Right lobe of liver (tissue), 6 donors: ENCODE results near the gene VARS2. TPM values are rescaled to one million over a fixed set of nuclear protein-coding genes. Genes with fewer than 3 reads are reported as not detected.
"Not testable (repeated sequence)": the region's sequence is repeated elsewhere in the genome, so short reads cannot be mapped to it uniquely, and the experiment has no call there.

Experiments
- ATAC-seq, 4 donors: fragments of 200-7000 bp; cut with Tn5 transposase; one replicate each; pipeline ENCODE4 v1.9.1; 2020; ENCODE audit warnings: mild to moderate bottlenecking in 4 of 4, moderate library complexity in 4 of 4
- DNase-seq, 3 donors: peaks; one replicate each; pipeline ENCODE4 v3.0.0-alpha.2; 2020
- H3K27ac ChIP-seq, 3 donors: fragments of 200-600 bp; one replicate each; pipeline ENCODE4 v1.8.0; 2022
- H3K27me3 ChIP-seq, 2 donors: fragments of 200-600 bp; one replicate each; pipeline ENCODE4 v1.8.0; 2022
- H3K36me3 ChIP-seq, 4 donors: fragments of 200-600 bp; sonication (generic) in 1 of 4; one replicate each; pipeline versions ENCODE4 v1.5.1 to v1.8.0; 2017 to 2022; ENCODE audit warnings: control low read depth in 1 of 4
- H3K4me1 ChIP-seq, 4 donors: fragments of 200-600 bp; sonication (generic) in 1 of 4; one replicate each; pipeline versions ENCODE4 v1.5.1 to v1.8.0; 2017 to 2022; ENCODE audit warnings: control low read depth in 1 of 4
- H3K4me3 ChIP-seq, 3 donors: fragments of 200-600 bp; one replicate each; pipeline ENCODE4 v1.8.0; 2022
- H3K9me3 ChIP-seq, 4 donors: fragments of 200-600 bp; sonication (generic) in 1 of 4; one replicate each; pipeline versions ENCODE4 v1.5.1 to v1.8.0; 2017 to 2022; ENCODE audit warnings: control low read depth in 1 of 4
- CTCF ChIP-seq, 4 donors: fragments of 200-600 bp in 3 of 4; fragments of 450-650 bp in 1 of 4; IDR thresholded peaks; one replicate each; pipeline versions ENCODE4 v1.5.1 to v1.8.0; 2016 to 2022; ENCODE audit warnings: antibody characterized with exemption in 4 of 4, mild to moderate bottlenecking in 2 of 4
- POLR2A ChIP-seq: fragments of 450-650 bp; IDR thresholded peaks from one replicate; pipeline ENCODE4 v1.6.1; 2017; ENCODE audit warnings: antibody characterized with exemption, mild to moderate bottlenecking
- WGBS: methylation state at CpG from one replicate; pipeline ENCODE4 v1.1.6; 2018; ENCODE audit warnings: low coverage, low lambda C conversion rate; ENCODE audit not compliant: insufficient coverage; ENCODE audit errors: missing lambda C conversion rate; 5-methylcytosine and 5-hydroxymethylcytosine counted together
- intact Hi-C, 2 donors: fragments of 100-400 bp; cut with DNase I; formaldehyde crosslinking; loops; one replicate each; pipeline versions ENCODE4 v1.11.2 to v1.14.1; 2022
- total RNA-seq, 6 experiments: library from RNA; depleted of rRNA in 2 of 6; stranded (reverse); fragments of >200 nt in 2 of 6; fragmentation: NEBNext Ultra II Directional in 3 of 6; extraction: Animal tissue kit (Norgen Biotek cat#: 25700) in 3 of 6; gene quantifications; one replicate each; pipeline versions ENCODE4 v1.1.0 to v1.2.4, GENCODE V29; 2016 to 2023
- donor health status: DM: no; HTN: yes; CAD: no.
- donor health status: DM: no; HTN: no; CAD: no.
- donor health status: DM: no; HTN: no; CAD: no.
- donor health status: DM: no; HTN: yes; CAD: no.
- donor health status: DM: no; HTN: yes; CAD: no.

Gene VARS2
- total RNA-seq, 6 experiments from 2014 or later, result 21.5 to 36.1 (median 25.9) TPM

DNA sequence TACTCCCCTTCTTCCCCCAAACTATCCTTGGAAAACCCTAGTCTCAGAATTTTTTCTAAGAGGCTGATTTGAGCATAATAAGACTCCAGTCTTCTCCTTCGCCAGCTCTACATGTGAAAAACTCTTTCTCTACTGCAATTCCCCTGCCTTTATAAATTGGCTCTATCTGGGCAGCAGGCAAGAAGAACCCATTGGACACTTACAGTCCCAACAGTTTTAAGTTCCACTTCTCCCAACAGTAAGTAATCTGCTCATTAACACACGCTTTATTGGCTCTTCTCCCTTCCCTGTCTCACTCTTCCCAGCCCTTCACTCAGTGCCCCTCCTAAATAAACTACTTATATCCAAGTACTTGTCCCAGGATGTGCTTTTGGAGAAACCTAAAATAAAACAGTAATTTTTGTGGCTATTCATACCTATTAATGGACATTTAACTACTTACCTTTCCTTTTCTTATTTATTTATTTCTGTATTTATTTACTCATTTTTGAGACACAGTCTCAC is 40.8 kb upstream of the VARS2 start:
- ATAC-seq, result no peak
- intact Hi-C loops, result no loop called here
- Histone ChIP-seq H3K9me3 (no peaks in the 10 kb centered on the region), H3K36me3 (no peaks in the 10 kb centered on the region), H3K27ac (no peak overlapping the region), H3K4me3 (no peak overlapping the region), H3K4me1 (peaks cover 0 to 3% (median 0%) of the 10 kb centered on the region in 4 donors), H3K27me3 (no peaks in the 10 kb centered on the region)
- 100% methylated on average over 2 of the region's 2 CpGs for WGBS
- no peak for DNase-seq
- TF ChIP-seq CTCF (IDR thresholded peaks at IDR 0.05) (no peak), POLR2A (no peak)

GRCh38 chr6:30873795-30874194 is 40.2 kb upstream of the VARS2 start:
- intact Hi-C loops, result not testable (repeated sequence)

DNA sequence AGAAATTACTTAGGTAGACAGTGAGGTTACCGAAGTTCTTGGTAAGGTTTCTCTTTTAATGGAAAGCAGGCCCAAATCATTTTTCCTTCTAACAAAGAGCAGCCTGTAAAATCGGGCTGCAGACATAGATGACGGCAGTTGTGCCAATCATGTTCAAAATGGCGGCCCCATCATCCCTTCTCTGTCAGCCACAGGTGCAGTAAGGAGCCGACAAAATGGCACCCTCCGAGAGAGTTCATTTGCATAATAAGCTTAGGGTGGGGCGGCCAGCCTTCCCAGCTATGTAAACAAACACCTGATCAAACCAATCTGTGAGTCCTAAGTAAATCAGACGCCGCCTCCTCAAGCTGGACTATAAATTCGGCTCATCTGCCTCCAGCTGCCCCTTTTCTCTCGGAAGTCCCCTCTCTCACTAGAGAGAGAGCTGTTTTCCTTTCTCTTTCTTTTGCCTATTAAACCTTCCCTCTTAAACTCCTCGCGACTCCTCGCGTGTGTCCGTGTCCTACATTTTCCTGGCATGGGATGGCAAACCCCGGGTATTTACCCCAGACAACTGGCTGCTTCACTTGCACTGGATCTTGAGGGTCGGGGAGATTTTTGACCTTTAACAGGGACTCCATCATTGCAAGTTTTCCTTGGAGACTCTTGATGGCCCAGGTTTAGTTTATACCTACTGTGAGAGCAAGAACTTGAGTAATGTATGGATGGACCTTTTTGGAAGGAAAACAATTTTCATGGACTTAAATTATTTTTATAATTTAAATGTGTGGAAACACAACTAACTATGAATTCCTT is 38.6 kb upstream of the VARS2 start:
- intact Hi-C loops, result loop anchor here in 1 of 2 donors (5.0 kb wide), 1 partner anchor 43 kb away; no protein-coding TSS in a partner anchor
- Histone ChIP-seq H3K36me3 (no peaks in the 10 kb centered on the region), H3K9me3 (no peaks in the 10 kb centered on the region), H3K27me3 (no peaks in the 10 kb centered on the region), H3K4me1 (peaks cover 0 to 3% (median 0%) of the 10 kb centered on the region in 4 donors), H3K4me3 (no peak overlapping the region), H3K27ac (no peak overlapping the region)
- no peak for TF ChIP-seq CTCF (IDR thresholded peaks at IDR 0.05)
- no peak for TF ChIP-seq POLR2A
- no peak for DNase-seq
- no peak for ATAC-seq
- WGBS, result 87% methylated on average over 17 of the region's 18 CpGs

More at GRCh38 chr6:30873795-30874194, 40.2 kb upstream of the VARS2 start:
- not testable (repeated sequence) for H3K27me3 ChIP-seq, H3K4me1 ChIP-seq, H3K9me3 ChIP-seq, H3K36me3 ChIP-seq, H3K4me3 ChIP-seq, DNase-seq, ATAC-seq, H3K27ac ChIP-seq
- 95% methylated on average over 2 of the region's 3 CpGs for WGBS

- Histone ChIP-seq H3K9me3 (no peaks in the 10 kb centered on the region), H3K4me1 (peaks cover 0 to 3% (median 0%) of the 10 kb centered on the region in 4 donors), H3K36me3 (no peaks in the 10 kb centered on the region), H3K4me3 (no peak overlapping the region), H3K27ac (no peak overlapping the region), H3K27me3 (no peaks in the 10 kb centered on the region)
- ATAC-seq, result no peak
- intact Hi-C loops, result loop anchor here in 1 of 2 donors (5.0 kb wide), 1 partner anchor 44 kb away; no protein-coding TSS in a partner anchor
- 59% methylated on average over 3 of the region's 4 CpGs for WGBS
- TF ChIP-seq POLR2A, result no peak
- no peak for TF ChIP-seq CTCF (IDR thresholded peaks at IDR 0.05)
- DNase-seq, result no peak
Observed at GRCh38 chr6:30876039-30876730, 37.9 kb upstream of the VARS2 start.
